Osteoblast (primary cell): ENCODE measurements around the gene DCAF12. TPM values are rescaled to one million over a fixed set of nuclear protein-coding genes. Genes with fewer than 3 reads are reported as not detected.

Experiments
- DNase-seq: peaks from one replicate; pipeline ENCODE4 v3.0.0; 2011; ENCODE audit warnings: low spot score, mixed read lengths; ENCODE audit not compliant: insufficient read length; ENCODE audit errors: missing footprints
- H2AFZ ChIP-seq: 2 replicates; pipeline ENCODE4 v1.6.0; 2011; ENCODE audit warnings: mild to moderate bottlenecking, low read length
- H3K27ac ChIP-seq: 2 replicates; pipeline ENCODE4 v1.5.1; 2011; ENCODE audit warnings: mild to moderate bottlenecking, low read depth, low read length, moderate library complexity
- H3K27me3 ChIP-seq: 2 replicates; pipeline ENCODE4 v1.6.0; 2012; ENCODE audit warnings: mild to moderate bottlenecking, control low read depth, inconsistent platforms, low read length, moderate library complexity; ENCODE audit not compliant: insufficient read depth
- H3K36me3 ChIP-seq: 2 replicates; pipeline ENCODE4 v1.5.1; 2011; ENCODE audit warnings: mild to moderate bottlenecking, low read length, control low read depth, moderate library complexity; ENCODE audit not compliant: insufficient read depth
- H3K4me1 ChIP-seq: 2 replicates; pipeline ENCODE4 v1.5.1; 2011; ENCODE audit warnings: mild to moderate bottlenecking, low read length, control low read depth, moderate library complexity; ENCODE audit not compliant: insufficient read depth
- H3K4me2 ChIP-seq: 2 replicates; pipeline ENCODE4 v1.6.0; 2011; ENCODE audit warnings: mild to moderate bottlenecking, low read length; ENCODE audit not compliant: insufficient read depth
- H3K4me3 ChIP-seq: fragments of 200-600 bp; sonication (generic); 3 replicates; pipeline ENCODE4 v1.5.1; 2012; ENCODE audit warnings: mild to moderate bottlenecking, low read length, inconsistent platforms; ENCODE audit not compliant: insufficient read depth
- H3K79me2 ChIP-seq: 2 replicates; pipeline ENCODE4 v1.6.0; 2012; ENCODE audit warnings: mild to moderate bottlenecking, low read length, control low read depth, inconsistent platforms; ENCODE audit not compliant: insufficient read depth
- H3K9me3 ChIP-seq: 2 replicates; pipeline ENCODE4 v1.5.1; 2011; ENCODE audit warnings: low read depth, low read length, control low read depth
- H4K20me1 ChIP-seq: 2 replicates; pipeline ENCODE4 v1.6.0; 2012; ENCODE audit warnings: mild to moderate bottlenecking, low read length, control low read depth; ENCODE audit not compliant: insufficient read depth
- CTCF ChIP-seq: IDR thresholded peaks from 2 replicates; pipeline ENCODE4 v1.5.1; 2011; ENCODE audit warnings: mild to moderate bottlenecking, low read depth, low read length, moderate library complexity; ENCODE audit errors: extremely low read depth
- small RNA-seq: library from RNA; depleted of rRNA; stranded (forward); fragments of <200 nt; gene quantifications from one replicate; pipeline ENCODE3, GENCODE V24; 2012
- total RNA-seq: library from RNA; depleted of rRNA; stranded (reverse); fragments of >200 nt; gene quantifications from 2 replicates; pipeline ENCODE4 v1.2.3, GENCODE V29; 2012

Gene DCAF12
- total RNA-seq, 1 donor: 21.4 TPM

GRCh38 chr9:34037626-34038025 is 88.9 kb downstream of the DCAF12 start:
- H3K27me3 ChIP-seq: no peaks in the 10 kb centered on the region

GRCh38 chr9:34036625-34037024 is 89.9 kb downstream of the DCAF12 start:
- Histone ChIP-seq H3K79me2 (peaks cover 80% of the 10 kb centered on the region), H3K27me3 (no peaks in the 10 kb centered on the region), H3K4me3 (no peak overlapping the region), H4K20me1 (peaks cover 21% of the 10 kb centered on the region), H2AFZ (no peak overlapping the region), H3K9me3 (no peaks in the 10 kb centered on the region), H3K36me3 (peaks cover 2% of the 10 kb centered on the region), H3K4me1 (no peaks in the 10 kb centered on the region), H3K4me2 (no peak overlapping the region), H3K27ac (no peak overlapping the region)
- TF ChIP-seq CTCF: no peak
- peak; percentile 53 for DNase-seq

More at GRCh38 chr9:34037626-34038025, 88.9 kb downstream of the DCAF12 start:
- Histone ChIP-seq H3K36me3 (peaks cover 2% of the 10 kb centered on the region), H3K4me3 (no peak overlapping the region), H3K4me1 (no peaks in the 10 kb centered on the region), H3K27ac (no peak overlapping the region), H2AFZ (no peak overlapping the region), H3K79me2 (peaks cover 80% of the 10 kb centered on the region), H3K9me3 (no peaks in the 10 kb centered on the region), H4K20me1 (peaks cover 17% of the 10 kb centered on the region), H3K4me2 (no peak overlapping the region)
- TF ChIP-seq CTCF: no peak
- DNase-seq: no peak

Small RNA genes lying within 50 kb of the gene (small RNA-seq; reads per million reads assigned to genes)
- not detected for gene RN7SKP114

Other genes starting within 250 kb of the DCAF12 start
- gene UBAP2, start 77.8 kb downstream of the DCAF12 start, total RNA-seq: 18.5 and 22.7 TPM in 2 replicates
- gene UBAP1, start 52.3 kb upstream of the DCAF12 start, total RNA-seq: 40.9 and 43.9 TPM in 2 replicates
- 1.8 TPM in 2 replicates for gene KIF24, start 202.6 kb upstream of the DCAF12 start, total RNA-seq
- gene NUDT2, start 202.9 kb upstream of the DCAF12 start, total RNA-seq: 15.2 and 18.3 TPM in 2 replicates